ENCODE data around the gene ANKRD55.

Gene ANKRD55

DNA sequence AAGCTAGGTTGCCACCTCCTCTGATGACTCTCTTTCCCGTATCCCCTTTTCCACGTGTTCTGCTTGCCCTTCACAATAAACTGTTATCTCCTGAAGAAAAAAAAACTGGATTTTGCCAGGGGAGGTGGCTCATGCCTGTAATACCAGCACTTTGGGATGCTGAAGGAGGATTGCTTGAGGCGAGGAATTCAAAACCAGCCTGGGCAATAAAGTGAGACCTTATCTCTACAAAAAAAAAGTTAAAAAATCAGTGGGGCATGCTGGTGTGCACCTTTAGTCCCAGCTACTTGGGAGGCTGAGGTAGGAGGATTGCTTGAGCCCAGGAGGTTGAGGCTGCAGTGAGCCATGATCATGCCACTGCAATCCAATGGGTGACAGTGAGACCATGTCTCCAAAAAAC, 156.6 kb downstream of the ANKRD55 start:
- TF ChIP-seq TAF1 (IDR thresholded peaks at IDR 0.05; ENCODE audit: borderline replicate concordance, insufficient read depth, low read length): no peak
- TF ChIP-seq FOXP2 (optimal IDR thresholded peaks at IDR 0.05; ENCODE audit: borderline replicate concordance, extremely low read depth, extremely low read length, insufficient read depth): no peak
- TF ChIP-seq, protein P1, sequence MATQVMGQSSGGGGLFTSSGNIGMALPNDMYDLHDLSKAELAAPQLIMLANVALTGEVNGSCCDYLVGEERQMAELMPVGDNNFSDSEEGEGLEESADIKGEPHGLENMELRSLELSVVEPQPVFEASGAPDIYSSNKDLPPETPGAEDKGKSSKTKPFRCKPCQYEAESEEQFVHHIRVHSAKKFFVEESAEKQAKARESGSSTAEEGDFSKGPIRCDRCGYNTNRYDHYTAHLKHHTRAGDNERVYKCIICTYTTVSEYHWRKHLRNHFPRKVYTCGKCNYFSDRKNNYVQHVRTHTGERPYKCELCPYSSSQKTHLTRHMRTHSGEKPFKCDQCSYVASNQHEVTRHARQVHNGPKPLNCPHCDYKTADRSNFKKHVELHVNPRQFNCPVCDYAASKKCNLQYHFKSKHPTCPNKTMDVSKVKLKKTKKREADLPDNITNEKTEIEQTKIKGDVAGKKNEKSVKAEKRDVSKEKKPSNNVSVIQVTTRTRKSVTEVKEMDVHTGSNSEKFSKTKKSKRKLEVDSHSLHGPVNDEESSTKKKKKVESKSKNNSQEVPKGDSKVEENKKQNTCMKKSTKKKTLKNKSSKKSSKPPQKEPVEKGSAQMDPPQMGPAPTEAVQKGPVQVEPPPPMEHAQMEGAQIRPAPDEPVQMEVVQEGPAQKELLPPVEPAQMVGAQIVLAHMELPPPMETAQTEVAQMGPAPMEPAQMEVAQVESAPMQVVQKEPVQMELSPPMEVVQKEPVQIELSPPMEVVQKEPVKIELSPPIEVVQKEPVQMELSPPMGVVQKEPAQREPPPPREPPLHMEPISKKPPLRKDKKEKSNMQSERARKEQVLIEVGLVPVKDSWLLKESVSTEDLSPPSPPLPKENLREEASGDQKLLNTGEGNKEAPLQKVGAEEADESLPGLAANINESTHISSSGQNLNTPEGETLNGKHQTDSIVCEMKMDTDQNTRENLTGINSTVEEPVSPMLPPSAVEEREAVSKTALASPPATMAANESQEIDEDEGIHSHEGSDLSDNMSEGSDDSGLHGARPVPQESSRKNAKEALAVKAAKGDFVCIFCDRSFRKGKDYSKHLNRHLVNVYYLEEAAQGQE (IDR thresholded peaks at IDR 0.05; ENCODE audit: insufficient read depth in 1 of 2, low read depth in 2 of 2, low read length in 2 of 2): no peak
- no peak for TF ChIP-seq POLR2AphosphoS5 (IDR thresholded peaks at IDR 0.05; ENCODE audit: low read depth, low read length)
- no peak for TF ChIP-seq SIN3A (IDR thresholded peaks at IDR 0.05; ENCODE audit: borderline replicate concordance, insufficient read depth, low read length)

DNA sequence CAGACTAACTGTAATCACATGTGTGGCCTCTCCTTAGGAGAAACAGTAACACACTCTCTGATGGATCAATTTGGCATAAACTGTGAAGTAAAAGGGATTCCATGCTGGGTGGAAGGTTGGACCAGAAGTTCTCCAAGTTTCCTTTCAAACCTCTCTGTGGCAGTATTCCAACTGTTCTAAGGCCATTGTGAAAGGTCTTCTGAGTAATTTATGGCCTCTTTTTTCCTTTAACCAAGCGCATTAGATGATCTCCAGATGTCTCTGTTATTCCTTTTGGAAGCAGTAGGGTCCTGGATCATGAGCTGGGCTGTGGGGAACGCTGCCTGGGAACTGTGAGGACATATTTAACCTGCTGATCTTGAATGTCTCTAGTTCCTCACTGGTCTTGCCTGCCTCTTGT, 157.8 kb downstream of the ANKRD55 start:
- TF ChIP-seq FOXP2 (optimal IDR thresholded peaks at IDR 0.05; ENCODE audit: borderline replicate concordance, extremely low read depth, extremely low read length, insufficient read depth) (no peak), SIN3A (IDR thresholded peaks at IDR 0.05; ENCODE audit: borderline replicate concordance, insufficient read depth, low read length) (no peak), POLR2AphosphoS5 (IDR thresholded peaks at IDR 0.05; ENCODE audit: low read depth, low read length) (no peak), TAF1 (IDR thresholded peaks at IDR 0.05; ENCODE audit: borderline replicate concordance, insufficient read depth, low read length) (no peak)
- TF ChIP-seq, protein P1 (IDR thresholded peaks at IDR 0.05; ENCODE audit: insufficient read depth in 1 of 2, low read depth in 2 of 2, low read length in 2 of 2): no peak

GRCh38 chr5:56072863-56073766, 160.0 kb downstream of the ANKRD55 start:
- TF ChIP-seq POLR2AphosphoS5 (IDR thresholded peaks at IDR 0.05; ENCODE audit: low read depth, low read length) (no peak), FOXP2 (optimal IDR thresholded peaks at IDR 0.05; ENCODE audit: borderline replicate concordance, extremely low read depth, extremely low read length, insufficient read depth) (no peak), TAF1 (IDR thresholded peaks at IDR 0.05; ENCODE audit: borderline replicate concordance, insufficient read depth, low read length) (no peak), SIN3A (IDR thresholded peaks at IDR 0.05; ENCODE audit: borderline replicate concordance, insufficient read depth, low read length) (no peak)
- TF ChIP-seq, protein P1 (IDR thresholded peaks at IDR 0.05; ENCODE audit: insufficient read depth in 1 of 2, low read depth in 2 of 2, low read length in 2 of 2): no peak

GRCh38 chr5:56071470-56071869, 161.7 kb downstream of the ANKRD55 start:
- TF ChIP-seq TAF1 (IDR thresholded peaks at IDR 0.05; ENCODE audit: borderline replicate concordance, insufficient read depth, low read length): no peak
- no peak for TF ChIP-seq POLR2AphosphoS5 (IDR thresholded peaks at IDR 0.05; ENCODE audit: low read depth, low read length)
- no peak for TF ChIP-seq SIN3A (IDR thresholded peaks at IDR 0.05; ENCODE audit: borderline replicate concordance, insufficient read depth, low read length)
- TF ChIP-seq, protein P1 (IDR thresholded peaks at IDR 0.05; ENCODE audit: insufficient read depth in 1 of 2, low read depth in 2 of 2, low read length in 2 of 2): no peak
- TF ChIP-seq FOXP2 (optimal IDR thresholded peaks at IDR 0.05; ENCODE audit: borderline replicate concordance, extremely low read depth, extremely low read length, insufficient read depth): no peak
